WTC11 (cell line): ENCODE measurements around the gene RARA.
"Not testable (repeated sequence)": the region's sequence is repeated elsewhere in the genome, so short reads cannot be mapped to it uniquely, and the experiment has no call there.

Source experiments
- CTCF ChIP-seq: fragments of 200-600 bp; IDR thresholded peaks from 2 replicates; pipeline ENCODE4 v1.8.0; 2022; ENCODE audit warnings: antibody characterized with exemption
- FOXK1 ChIP-seq: sonication (generic); formaldehyde crosslinking; IDR thresholded peaks from 2 replicates; pipeline ENCODE4 v1.8.0; 2022; ENCODE audit warnings: mild to moderate bottlenecking, moderate library complexity, missing genetic modification reagents
- STAT6 ChIP-seq: sonication (generic); formaldehyde crosslinking; conservative IDR thresholded peaks from 2 replicates; pipeline ENCODE4 v1.8.1; 2023; ENCODE audit warnings: mild to moderate bottlenecking, low read depth, missing genetic modification reagents, moderate library complexity
- ZNF532 ChIP-seq: fragments of 250-450 bp; sonication (Bioruptor Pico); IDR thresholded peaks from 2 replicates; pipeline ENCODE4 v1.9.0; 2021; ENCODE audit warnings: mild to moderate bottlenecking, borderline replicate concordance

GRCh38 chr17:40375786-40376185 is 66.8 kb downstream of the RARA start:
- TF ChIP-seq CTCF; FOXK1 (CRISPR knock-in tag); ZNF532 (CRISPR knock-in tag); STAT6 (CRISPR knock-in tag): not testable (repeated sequence)
